ENCODE measurements around the gene CENPK. TPM values are rescaled to one million over a fixed set of nuclear protein-coding genes. Genes with fewer than 3 reads are reported as not detected.

The CENPK gene
- total RNA-seq, 4 donors from 2014 or later = 0.77 to 34.6 (median 1.3) TPM; not detected in 1

DNA sequence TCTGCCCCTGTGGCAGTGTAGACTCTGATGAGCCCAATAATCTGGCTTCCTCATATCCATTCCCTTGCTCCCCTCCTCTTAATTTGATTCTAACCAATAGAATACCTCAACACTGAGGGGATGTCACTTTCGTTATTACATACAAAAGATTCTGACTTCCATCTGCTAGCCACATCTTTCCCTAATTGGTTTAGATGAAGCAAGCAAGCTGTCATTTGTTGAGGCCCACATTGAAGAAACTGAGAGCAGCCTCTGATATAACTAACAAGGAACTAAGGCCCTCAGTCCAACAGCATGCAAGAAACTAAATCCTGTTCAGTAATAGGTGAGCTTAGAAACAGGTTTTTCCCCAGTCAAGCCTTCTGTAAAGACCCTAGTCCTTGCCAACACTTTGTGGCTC lies 87.1 kb downstream of the CENPK start:
- intact Hi-C loops (cut with DNase I; ENCODE audit: low total_unique reads) = no loop called here
- DNase-seq = no peak
- no peaks in the 10 kb centered on the region for H3K9me3 ChIP-seq
- H3K27me3 ChIP-seq = no peaks in the 10 kb centered on the region
- H3K36me3 ChIP-seq = no peaks in the 10 kb centered on the region
- no peaks in the 10 kb centered on the region for H3K4me1 ChIP-seq
- H3K4me3 ChIP-seq = no peak overlapping the region
- H3K27ac ChIP-seq = no peak overlapping the region
- no peak for TF ChIP-seq POLR2A (IDR thresholded peaks at IDR 0.05)
- TF ChIP-seq, protein P1, sequence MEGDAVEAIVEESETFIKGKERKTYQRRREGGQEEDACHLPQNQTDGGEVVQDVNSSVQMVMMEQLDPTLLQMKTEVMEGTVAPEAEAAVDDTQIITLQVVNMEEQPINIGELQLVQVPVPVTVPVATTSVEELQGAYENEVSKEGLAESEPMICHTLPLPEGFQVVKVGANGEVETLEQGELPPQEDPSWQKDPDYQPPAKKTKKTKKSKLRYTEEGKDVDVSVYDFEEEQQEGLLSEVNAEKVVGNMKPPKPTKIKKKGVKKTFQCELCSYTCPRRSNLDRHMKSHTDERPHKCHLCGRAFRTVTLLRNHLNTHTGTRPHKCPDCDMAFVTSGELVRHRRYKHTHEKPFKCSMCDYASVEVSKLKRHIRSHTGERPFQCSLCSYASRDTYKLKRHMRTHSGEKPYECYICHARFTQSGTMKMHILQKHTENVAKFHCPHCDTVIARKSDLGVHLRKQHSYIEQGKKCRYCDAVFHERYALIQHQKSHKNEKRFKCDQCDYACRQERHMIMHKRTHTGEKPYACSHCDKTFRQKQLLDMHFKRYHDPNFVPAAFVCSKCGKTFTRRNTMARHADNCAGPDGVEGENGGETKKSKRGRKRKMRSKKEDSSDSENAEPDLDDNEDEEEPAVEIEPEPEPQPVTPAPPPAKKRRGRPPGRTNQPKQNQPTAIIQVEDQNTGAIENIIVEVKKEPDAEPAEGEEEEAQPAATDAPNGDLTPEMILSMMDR (IDR thresholded peaks at IDR 0.05) = no peak

DNA sequence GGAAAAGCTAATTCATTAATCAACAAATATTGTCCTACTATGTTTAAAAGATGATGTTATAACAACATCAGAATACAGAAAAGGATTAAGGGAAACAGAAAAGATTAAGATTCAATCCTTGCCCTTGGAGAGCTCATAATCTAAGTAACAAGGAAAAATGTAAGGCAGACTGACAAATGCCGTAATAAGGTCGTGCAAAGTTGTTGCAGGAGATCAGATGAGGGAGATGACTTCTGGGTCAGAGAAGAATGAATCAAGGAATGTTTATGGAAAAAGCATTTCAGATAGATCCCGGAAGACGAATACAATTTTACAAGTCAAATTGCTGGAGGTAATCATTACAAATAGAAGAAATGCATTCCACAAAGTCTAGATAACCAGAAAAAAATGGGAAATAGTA lies 87.6 kb downstream of the CENPK start:
- TF ChIP-seq, protein P1 (IDR thresholded peaks at IDR 0.05) = no peak
- TF ChIP-seq POLR2A (IDR thresholded peaks at IDR 0.05) = no peak
- no peak for DNase-seq
- no peaks in the 10 kb centered on the region for H3K9me3 ChIP-seq
- H3K27me3 ChIP-seq = no peaks in the 10 kb centered on the region
- no peaks in the 10 kb centered on the region for H3K36me3 ChIP-seq
- H3K27ac ChIP-seq = no peak overlapping the region
- no peaks in the 10 kb centered on the region for H3K4me1 ChIP-seq
- intact Hi-C loops (cut with DNase I; ENCODE audit: low total_unique reads) = no loop called here
- no peak overlapping the region for H3K4me3 ChIP-seq

DNA sequence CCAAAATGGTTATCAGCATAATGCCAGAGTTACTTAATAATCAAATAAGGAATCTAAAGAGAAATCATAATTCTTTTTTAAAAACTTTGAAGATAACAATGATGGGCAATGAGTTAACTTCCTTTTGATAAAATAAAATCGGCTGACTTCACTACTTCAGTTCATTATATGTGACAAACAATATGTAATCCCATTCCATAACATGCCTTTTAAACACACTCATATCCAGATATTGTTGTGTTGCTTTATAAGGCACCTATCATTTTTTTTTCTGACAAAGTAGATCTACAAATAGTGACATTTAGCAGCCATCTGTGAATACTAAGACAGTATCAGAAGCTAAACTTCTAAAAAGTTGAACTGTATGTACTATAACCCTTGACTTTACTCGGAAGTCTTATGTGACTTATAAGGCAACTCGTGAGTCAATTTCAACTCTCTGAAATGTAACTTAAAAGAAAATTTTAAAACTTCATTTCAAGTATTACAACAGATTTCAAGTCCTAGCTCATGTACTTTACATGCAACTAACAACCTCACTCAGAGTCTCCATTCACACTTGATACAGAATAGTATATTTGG lies 88.7 kb downstream of the CENPK start:
- no peaks in the 10 kb centered on the region for H3K9me3 ChIP-seq
- no peak for DNase-seq
- no peaks in the 10 kb centered on the region for H3K4me1 ChIP-seq
- no peak overlapping the region for H3K4me3 ChIP-seq
- intact Hi-C loops (cut with DNase I; ENCODE audit: low total_unique reads) = no loop called here
- no peaks in the 10 kb centered on the region for H3K36me3 ChIP-seq
- no peaks in the 10 kb centered on the region for H3K27me3 ChIP-seq
- H3K27ac ChIP-seq = no peak overlapping the region
- TF ChIP-seq, protein P1 (IDR thresholded peaks at IDR 0.05) = no peak
- TF ChIP-seq POLR2A (IDR thresholded peaks at IDR 0.05) = no peak

DNA sequence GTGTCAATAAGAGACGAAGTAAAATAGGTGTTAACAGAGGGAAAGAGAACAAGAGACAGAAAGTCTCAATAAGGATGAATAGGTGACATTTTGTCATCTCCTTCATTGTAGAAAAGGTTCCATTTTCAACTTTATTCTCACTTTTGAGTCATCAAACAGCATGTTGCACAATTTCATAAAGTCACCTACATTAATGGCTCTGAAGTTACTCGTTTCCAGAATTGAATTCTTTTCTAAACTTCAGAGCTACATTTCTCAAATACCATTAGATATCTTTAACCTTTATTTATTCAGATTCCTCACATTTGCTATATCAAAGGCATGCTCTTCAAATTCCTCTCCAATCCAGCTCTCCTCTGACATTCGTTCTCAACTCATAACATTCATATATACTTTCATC lies 94.3 kb downstream of the CENPK start:
- TF ChIP-seq, protein P1 (IDR thresholded peaks at IDR 0.05) = no peak
- no peak for TF ChIP-seq POLR2A (IDR thresholded peaks at IDR 0.05)
- intact Hi-C loops (cut with DNase I; ENCODE audit: low total_unique reads) = no loop called here
- DNase-seq = no peak

More for the DNA sequence above, 94.3 kb downstream of the CENPK start:
- no peak overlapping the region for H3K27ac ChIP-seq
- no peak overlapping the region for H3K4me3 ChIP-seq
- H3K4me1 ChIP-seq = no peaks in the 10 kb centered on the region
- no peaks in the 10 kb centered on the region for H3K27me3 ChIP-seq
- H3K9me3 ChIP-seq = no peaks in the 10 kb centered on the region
- no peaks in the 10 kb centered on the region for H3K36me3 ChIP-seq

Small RNA genes within 50 kb of the gene (small RNA-seq; reads per million reads assigned to genes)
- not detected for gene RNU6-540P

Other genes starting within 250 kb of the CENPK start
- 10 to 100 TPM in 1 of 4 donors, 1 to 10 TPM in 3; 4.9 to 40.0 (median 7.3) TPM for gene ADAMTS6, start 81.2 kb downstream of the CENPK start, total RNA-seq
- gene PPWD1, start 128 bp upstream of the CENPK start, total RNA-seq = 100 to 1,000 TPM in 1 of 4 donors, 10 to 100 TPM in 3; 17.9 to 104 (median 68.8) TPM
- gene TRIM23, start 61.2 kb upstream of the CENPK start, total RNA-seq = 10 to 100 TPM in 2 of 4 donors, 1 to 10 TPM in 2; 8.2 to 56.5 (median 14.8) TPM
- gene SHLD3, start 61.9 kb upstream of the CENPK start, total RNA-seq = 1 to 10 TPM in 3 of 4 donors, under 1 TPM in 1; 0.77 to 5.6 (median 4.1) TPM
- 10 to 100 TPM; 13.8 to 48.9 (median 33.6) TPM for gene TRAPPC13, start 61.9 kb upstream of the CENPK start, total RNA-seq
- 10 to 100 TPM in 3 of 4 donors, 1 to 10 TPM in 1; 4.1 to 26.2 (median 13.5) TPM for gene SGTB, start 158.9 kb upstream of the CENPK start, total RNA-seq
- 10 to 100 TPM in 2 of 4 donors, 1 to 10 TPM in 2; 4.4 to 34.9 (median 9.8) TPM for gene NLN, start 159.0 kb upstream of the CENPK start, total RNA-seq

All from uterus (tissue), 4 donors.